C4-2B (cell line): ENCODE data around the gene NEDD4L.
A peak's percentile ranks its signal among the peaks of the same experiment; 100 is the strongest.

ENCODE experiments used
- H3K27ac ChIP-seq: fragments of 450-650 bp; 2 replicates; pipeline ENCODE4 v1.5.1; 2017
- CTCF ChIP-seq: fragments of 450-650 bp; conservative IDR thresholded peaks from 2 replicates; pipeline ENCODE4 v1.5.1; 2017; ENCODE audit warnings: mild to moderate bottlenecking
- ZFX ChIP-seq: fragments of 450-650 bp; IDR thresholded peaks from 2 replicates; pipeline ENCODE4 v1.6.1; 2017

The NEDD4L gene

GRCh38 chr18:58411323-58411722 lies 367.3 kb downstream of the NEDD4L start:
- H3K27ac ChIP-seq, result no peak overlapping the region
- TF ChIP-seq CTCF (no peak), ZFX (no peak)

- TF ChIP-seq ZFX (no peak), CTCF (no peak)
- no peak overlapping the region for H3K27ac ChIP-seq
These were observed 369.0 kb downstream of the NEDD4L start for GRCh38 chr18:58412844-58413666.

GRCh38 chr18:58413667-58414628 lies 369.9 kb downstream of the NEDD4L start:
- no peak for TF ChIP-seq CTCF
- TF ChIP-seq ZFX, result no peak
- no peak overlapping the region for H3K27ac ChIP-seq

GRCh38 chr18:58416014-58416703 lies 372.1 kb downstream of the NEDD4L start:
- H3K27ac ChIP-seq, result no peak overlapping the region
- TF ChIP-seq ZFX (no peak), CTCF (no peak)

- peak overlapping the region; percentile 37 for H3K27ac ChIP-seq
- TF ChIP-seq ZFX, result no peak
- TF ChIP-seq CTCF, result no peak
These were observed 373.0 kb downstream of the NEDD4L start for GRCh38 chr18:58416704-58417683.

GRCh38 chr18:58417752-58418151 lies 373.7 kb downstream of the NEDD4L start:
- peak overlapping the region; percentile 37 for H3K27ac ChIP-seq
- TF ChIP-seq ZFX, result no peak
- TF ChIP-seq CTCF, result no peak
